Heart left ventricle (tissue), 16 donors: ENCODE data around the gene KLK13. TPM values are rescaled to one million over a fixed set of nuclear protein-coding genes. Genes with fewer than 3 reads are reported as not detected.

ENCODE experiments used
- ATAC-seq, 4 donors: fragments of 200-7000 bp; cut with Tn5 transposase; one replicate each; pipeline ENCODE4 v1.9.1; 2020 to 2022; ENCODE audit warnings: moderate library complexity in 4 of 4, mild to moderate bottlenecking in 3 of 4, moderate number of reproducible peaks in 1 of 4
- DNase-seq, 5 donors: peaks; one replicate each; pipeline ENCODE4 v3.0.0-alpha.2; 2020
- H3K27ac ChIP-seq, 12 donors: fragments of 200-600 bp; sonication (generic) in 4 of 12; one replicate each; pipeline versions ENCODE4 v1.5.0 to v1.8.0; 2016 to 2022; ENCODE audit warnings: mild to moderate bottlenecking in 2 of 12
- H3K27me3 ChIP-seq, 9 donors: fragments of 200-600 bp; sonication (generic) in 2 of 9; one replicate each; pipeline versions ENCODE4 v1.5.1 to v1.8.0; 2016 to 2022; ENCODE audit warnings: mild to moderate bottlenecking in 3 of 9
- H3K36me3 ChIP-seq, 9 donors: fragments of 200-600 bp; sonication (generic) in 2 of 9; one replicate each; pipeline versions ENCODE4 v1.5.0 to v1.8.0; 2018 to 2022; ENCODE audit warnings: mild to moderate bottlenecking in 2 of 9
- H3K4me1 ChIP-seq, 12 donors: fragments of 200-600 bp; sonication (generic) in 4 of 12; one replicate each; pipeline versions ENCODE4 v1.5.0 to v1.8.0; 2016 to 2022; ENCODE audit warnings: mild to moderate bottlenecking in 3 of 12
- H3K4me3 ChIP-seq, 12 donors: fragments of 200-600 bp; sonication (generic) in 4 of 12; one replicate each; pipeline versions ENCODE4 v1.5.0 to v1.8.0; 2017 to 2022; ENCODE audit warnings: mild to moderate bottlenecking in 9 of 12, moderate library complexity in 4 of 12
- H3K9me3 ChIP-seq, 12 donors: fragments of 200-600 bp; sonication (generic) in 4 of 12; one replicate each; pipeline versions ENCODE4 v1.5.0 to v1.8.0; 2016 to 2022; ENCODE audit warnings: mild to moderate bottlenecking in 1 of 12
- CTCF ChIP-seq, 12 donors: fragments of 200-600 bp; sonication (generic) in 4 of 12; IDR thresholded peaks; one replicate each; pipeline versions ENCODE4 v1.5.0 to v1.8.0; 2018 to 2022; ENCODE audit warnings: antibody characterized with exemption in 12 of 12, mild to moderate bottlenecking in 5 of 12
- POLR2A ChIP-seq, 2 donors: fragments of 450-650 bp; IDR thresholded peaks; one replicate each; pipeline ENCODE4 v1.6.1; 2017; ENCODE audit warnings: antibody characterized with exemption in 2 of 2, mild to moderate bottlenecking in 2 of 2, moderate library complexity in 2 of 2
- WGBS, 4 donors: extraction: QIAGEN DNeasy Blood & Tissue Kit in 2 of 4; methylation state at CpG; one replicate each; pipeline versions ENCODE4 v1.1.5 to v1.1.7; 2013 to 2018; 5-methylcytosine and 5-hydroxymethylcytosine counted together
- intact Hi-C, 10 donors: fragments of 100-400 bp; cut with DNase I; formaldehyde crosslinking; loops; one replicate each; pipeline versions ENCODE4 v1.11.1 to v1.14.2; 2022
- polyA plus RNA-seq, 2 donors: library from polyadenylated mRNA; stranded (reverse); fragments of 200-250 nt; gene quantifications; one replicate each; pipeline ENCODE4 v1.2.3, GENCODE V29; 2013
- total RNA-seq, 9 donors: library from RNA; depleted of rRNA in 2 of 9; stranded (reverse); fragments of >200 nt in 2 of 9; fragmentation: NEBNext Ultra II Directional in 3 of 9; extraction: Animal tissue kit (Norgen Biotek cat#: 25700) in 3 of 9; gene quantifications; one replicate each; pipeline versions ENCODE4 v1.1.0 to v1.2.4, GENCODE V29; 2016 to 2023
- donor health status: ischemic (EF 13 %, LVEDD 7.1; RV severe dilation, severe dysfunction).
- donor health status: healthy with polysubstance abuse.
- donor health status: DM: no; HTN: yes; CAD: no.
- donor health status: DM: no; HTN: no; CAD: no.
- donor health status: ischemic (EF 25% LVEDD 6.9; RV normal size, moderate dysfunction).
- donor health status: ischemic (EF 25% LVEDD 5.7; RV mildly dilated, moderate dysfunction).
- donor health status: healthy.
- donor health status: DM: yes; HTN: yes; CAD: no.
- donor health status: ischemic (EF 35%, LVEDD 5.7; RV mildly dilated, moderate dysfunction).
- donor health status: nonischemic (EF 11% LVEDD 7.7; RV severe dilation, severe dysfunction).
- donor health status: DM: yes; HTN: yes; CAD: no.
- donor health status: PGD.
- donor health status: ischemic (EF 29% LVEDD 5.4; RV normal size, mild dysfunction).
- donor health status: nonischemic (EF 23%, LVEDD 6.1; RV moderate dilation, normal function).

The KLK13 gene
- total and polyA plus RNA-seq, 11 donors = 0.90 to 2.2 TPM; not detected in 9

- no peak for DNase-seq
- 77 to 80% (median 78%) methylated on average over 22 of the region's 22 CpGs for WGBS, 4 donors
- no peak for ATAC-seq
- Histone ChIP-seq H3K36me3 (peaks cover 0 to 4% (median 0%) of the 10 kb centered on the region in 9 donors), H3K4me3 (no peak overlapping the region), H3K27me3 (no peaks in the 10 kb centered on the region), H3K9me3 (no peaks in the 10 kb centered on the region), H3K4me1 (peaks cover 0 to 12% (median 0%) of the 10 kb centered on the region in 12 donors), H3K27ac (no peak overlapping the region)
- intact Hi-C loops = loop anchor here in 8 of 10 donors (1.0 to 10.0 kb wide), 7 partner anchors 66 to 163 kb away; partner anchors contain the start of genes KLK10 (in 1 of the 8) and KLK11 (in 1 of the 8)
- TF ChIP-seq CTCF (IDR thresholded peaks at IDR 0.05) (no peak), POLR2A (IDR thresholded peaks at IDR 0.05) (no peak)
These were observed 28.8 kb upstream of the KLK13 start for GRCh38 chr19:51093510-51094345.

- H3K4me1 ChIP-seq = peaks cover 0 to 9% (median 0%) of the 10 kb centered on the region in 12 donors
- intact Hi-C loops = loop anchor here in 5 of 10 donors (2.0 to 10.0 kb wide), 4 partner anchors 66 to 161 kb away; partner anchors contain the start of gene KLK11 (in 1 of the 5)
- no peak for TF ChIP-seq POLR2A (IDR thresholded peaks at IDR 0.05)
- TF ChIP-seq CTCF (IDR thresholded peaks at IDR 0.05) = no peak
- no peak overlapping the region for H3K27ac ChIP-seq
- WGBS, 4 donors = 83 to 93% (median 86%) methylated on average over 8 of the region's 8 CpGs
- H3K4me3 ChIP-seq = no peak overlapping the region
- DNase-seq (no peak), ATAC-seq (no peak)
- peaks cover 0 to 4% (median 0%) of the 10 kb centered on the region in 9 donors for H3K36me3 ChIP-seq
- no peaks in the 10 kb centered on the region for H3K9me3 ChIP-seq
- no peaks in the 10 kb centered on the region for H3K27me3 ChIP-seq
These were observed 28.2 kb upstream of the KLK13 start for GRCh38 chr19:51093101-51093500.

- Histone ChIP-seq H3K4me3 (no peak overlapping the region), H3K9me3 (no peaks in the 10 kb centered on the region), H3K36me3 (no peaks in the 10 kb centered on the region), H3K4me1 (peaks cover 0 to 8% (median 0%) of the 10 kb centered on the region in 12 donors), H3K27ac (no peak overlapping the region), H3K27me3 (no peaks in the 10 kb centered on the region)
- DNase-seq (no peak), ATAC-seq (no peak)
- TF ChIP-seq CTCF (IDR thresholded peaks at IDR 0.05) (no peak), POLR2A (IDR thresholded peaks at IDR 0.05) (no peak)
- WGBS, 4 donors = 63 to 72% (median 65%) methylated on average over 16 of the region's 16 CpGs
- intact Hi-C loops = loop anchor here in 5 of 10 donors (2.0 to 10.0 kb wide), 4 partner anchors 65 to 160 kb away; partner anchors contain the start of gene KLK11 (in 1 of the 5)
These were observed 27.3 kb upstream of the KLK13 start for GRCh38 chr19:51091895-51092873.
